ENCODE data around the gene ARHGAP26.

Gene ARHGAP26

DNA sequence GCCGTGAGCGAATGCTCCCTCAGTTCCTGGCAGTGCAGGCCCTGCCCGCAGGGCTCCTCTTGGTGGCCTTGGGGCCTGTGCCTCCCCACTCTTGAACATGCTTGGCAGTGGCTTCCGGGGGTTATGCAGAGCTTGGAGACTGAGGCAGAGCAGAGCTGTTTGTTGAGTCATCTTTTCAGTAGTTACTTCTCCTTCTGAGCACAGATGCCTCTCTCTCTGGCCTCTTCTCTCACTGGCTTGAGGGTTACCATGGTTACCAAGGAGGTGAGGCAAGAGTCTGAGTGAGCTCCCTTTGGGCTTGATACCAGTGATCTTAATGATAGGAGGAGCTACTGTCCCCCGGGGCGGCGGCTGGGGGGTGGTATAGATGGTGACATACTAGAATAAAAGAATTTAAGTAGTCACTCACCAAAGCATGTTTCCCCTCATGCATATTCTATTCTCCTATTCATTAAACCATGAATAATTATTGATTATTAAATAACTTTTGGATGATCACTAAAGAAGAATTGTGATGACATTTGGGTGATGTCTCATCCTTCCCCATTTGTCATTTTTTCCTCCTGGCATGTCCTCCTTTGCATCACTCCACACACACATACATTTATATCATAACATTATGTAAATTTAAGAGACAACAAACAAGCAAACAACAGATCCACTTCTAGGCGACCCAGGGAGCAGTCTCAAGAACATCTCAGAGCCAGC lies 111.1 kb downstream of the ARHGAP26 start:
- peak; percentile 43 for DNase-seq (ENCODE audit: low read depth, low spot score)
- TF ChIP-seq ZNF274 (IDR thresholded peaks at IDR 0.05; ENCODE audit: low read depth, low read length) (no peak), YY1 (IDR thresholded peaks at IDR 0.05; ENCODE audit: insufficient read depth, insufficient read length) (no peak), SUZ12 (IDR thresholded peaks at IDR 0.05; ENCODE audit: extremely low read depth, insufficient read depth, insufficient read length) (no peak)
- no peaks in the 10 kb centered on the region for H3K9me3 ChIP-seq (ENCODE audit: insufficient read depth, low read length)
- H3K9ac ChIP-seq (ENCODE audit: insufficient read length, low read depth) = no peak overlapping the region
- no peaks in the 10 kb centered on the region for H3K27me3 ChIP-seq (ENCODE audit: insufficient read depth, insufficient read length)
- H3K36me3 ChIP-seq (ENCODE audit: insufficient read depth, insufficient read length, low read length) = no peaks in the 10 kb centered on the region
- H3K4me3 ChIP-seq (ENCODE audit: insufficient read length, low read depth) = no peak overlapping the region
- peaks cover 5% of the 10 kb centered on the region for H3K4me1 ChIP-seq (ENCODE audit: insufficient read depth, insufficient read length)

DNA sequence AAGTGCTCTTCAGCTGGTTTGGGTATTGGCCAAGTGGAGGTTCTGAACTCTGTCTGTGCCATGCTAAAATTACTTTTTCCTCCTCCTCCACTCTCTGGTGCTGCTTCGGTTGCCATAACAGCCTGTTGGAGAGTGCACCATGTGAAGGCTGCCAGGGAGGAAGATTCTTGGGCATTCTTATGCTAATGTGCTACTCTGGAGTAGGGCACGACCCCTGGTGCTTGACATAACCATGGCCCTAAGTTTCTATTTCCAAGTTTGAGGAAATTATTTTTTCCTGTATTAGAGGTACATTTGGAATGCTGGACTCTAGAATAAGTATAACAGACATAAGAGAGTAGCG lies 111.6 kb downstream of the ARHGAP26 start:
- peak; percentile 55 for DNase-seq (ENCODE audit: low read depth, low spot score)
- H3K4me1 ChIP-seq (ENCODE audit: insufficient read depth, insufficient read length) = peaks cover 5% of the 10 kb centered on the region
- no peak overlapping the region for H3K9ac ChIP-seq (ENCODE audit: insufficient read length, low read depth)
- H3K36me3 ChIP-seq (ENCODE audit: insufficient read depth, insufficient read length, low read length) = no peaks in the 10 kb centered on the region
- no peaks in the 10 kb centered on the region for H3K9me3 ChIP-seq (ENCODE audit: insufficient read depth, low read length)
- no peaks in the 10 kb centered on the region for H3K27me3 ChIP-seq (ENCODE audit: insufficient read depth, insufficient read length)
- H3K4me3 ChIP-seq (ENCODE audit: insufficient read length, low read depth) = no peak overlapping the region
- TF ChIP-seq ZNF274 (IDR thresholded peaks at IDR 0.05; ENCODE audit: low read depth, low read length) (no peak), YY1 (IDR thresholded peaks at IDR 0.05; ENCODE audit: insufficient read depth, insufficient read length) (no peak), SUZ12 (IDR thresholded peaks at IDR 0.05; ENCODE audit: extremely low read depth, insufficient read depth, insufficient read length) (no peak)

DNA sequence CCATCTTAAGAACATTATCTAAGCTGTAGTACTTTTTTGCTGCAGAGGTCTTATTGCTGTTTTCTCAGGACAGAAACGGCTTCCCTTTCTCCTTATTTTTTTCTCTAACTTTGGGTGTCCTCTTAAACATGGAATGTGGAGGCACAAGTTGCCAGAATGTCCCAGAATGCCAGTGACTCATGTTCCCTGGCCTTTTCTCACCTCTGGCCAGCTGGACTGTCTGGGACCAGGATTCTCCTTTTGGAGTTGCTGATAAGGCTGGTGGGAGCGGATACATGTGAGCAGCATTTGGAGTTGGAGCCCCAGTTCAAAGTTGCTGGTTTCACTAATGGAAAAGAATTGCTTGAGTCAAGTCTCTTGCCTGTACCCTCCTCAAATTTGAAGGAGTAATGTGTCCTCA lies 112.8 kb downstream of the ARHGAP26 start:
- Histone ChIP-seq H3K9ac (ENCODE audit: insufficient read length, low read depth) (no peak overlapping the region), H3K36me3 (ENCODE audit: insufficient read depth, insufficient read length, low read length) (no peaks in the 10 kb centered on the region), H3K4me1 (ENCODE audit: insufficient read depth, insufficient read length) (peaks cover 5% of the 10 kb centered on the region), H3K27me3 (ENCODE audit: insufficient read depth, insufficient read length) (no peaks in the 10 kb centered on the region), H3K9me3 (ENCODE audit: insufficient read depth, low read length) (no peaks in the 10 kb centered on the region), H3K4me3 (ENCODE audit: insufficient read length, low read depth) (no peak overlapping the region)
- DNase-seq (ENCODE audit: low read depth, low spot score) = no peak
- no peak for TF ChIP-seq SUZ12 (IDR thresholded peaks at IDR 0.05; ENCODE audit: extremely low read depth, insufficient read depth, insufficient read length)

DNA sequence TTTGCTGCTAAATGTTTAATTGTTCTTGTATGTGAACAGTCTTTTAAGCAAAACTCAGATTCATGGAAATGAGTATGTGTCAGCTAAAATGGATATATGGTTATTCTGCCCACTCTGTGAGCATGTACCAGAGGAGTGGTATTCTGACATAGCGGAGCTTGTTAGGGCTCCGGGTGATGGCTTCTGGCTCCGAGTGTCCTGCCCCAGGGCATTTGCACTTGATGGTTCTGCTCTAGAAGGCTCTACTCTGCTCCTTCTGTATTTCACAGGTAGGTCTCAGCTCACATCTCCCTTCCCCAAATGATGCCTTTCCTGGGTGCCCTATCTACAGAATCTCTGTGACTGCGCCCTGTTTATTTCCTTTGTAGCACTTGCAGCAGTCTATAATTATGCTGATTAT lies 113.3 kb downstream of the ARHGAP26 start:
- Histone ChIP-seq H3K36me3 (ENCODE audit: insufficient read depth, insufficient read length, low read length) (no peaks in the 10 kb centered on the region), H3K4me1 (ENCODE audit: insufficient read depth, insufficient read length) (peaks cover 5% of the 10 kb centered on the region), H3K9me3 (ENCODE audit: insufficient read depth, low read length) (no peaks in the 10 kb centered on the region), H3K4me3 (ENCODE audit: insufficient read length, low read depth) (no peak overlapping the region), H3K27me3 (ENCODE audit: insufficient read depth, insufficient read length) (no peaks in the 10 kb centered on the region), H3K9ac (ENCODE audit: insufficient read length, low read depth) (no peak overlapping the region)
- no peak for DNase-seq (ENCODE audit: low read depth, low spot score)
- TF ChIP-seq SUZ12 (IDR thresholded peaks at IDR 0.05; ENCODE audit: extremely low read depth, insufficient read depth, insufficient read length) (no peak), YY1 (IDR thresholded peaks at IDR 0.05; ENCODE audit: insufficient read depth, insufficient read length) (no peak)

- H3K36me3 ChIP-seq (ENCODE audit: insufficient read depth, insufficient read length, low read length) = no peaks in the 10 kb centered on the region
- H3K4me3 ChIP-seq (ENCODE audit: insufficient read length, low read depth) = no peak overlapping the region
- H3K4me1 ChIP-seq (ENCODE audit: insufficient read depth, insufficient read length) = peaks cover 5% of the 10 kb centered on the region
- no peaks in the 10 kb centered on the region for H3K27me3 ChIP-seq (ENCODE audit: insufficient read depth, insufficient read length)
- no peaks in the 10 kb centered on the region for H3K9me3 ChIP-seq (ENCODE audit: insufficient read depth, low read length)
- H3K9ac ChIP-seq (ENCODE audit: insufficient read length, low read depth) = no peak overlapping the region
- no peak for DNase-seq (ENCODE audit: low read depth, low spot score)
- TF ChIP-seq YY1 (IDR thresholded peaks at IDR 0.05; ENCODE audit: insufficient read depth, insufficient read length) = no peak
- no peak for TF ChIP-seq SUZ12 (IDR thresholded peaks at IDR 0.05; ENCODE audit: extremely low read depth, insufficient read depth, insufficient read length)
- TF ChIP-seq ZNF274 (IDR thresholded peaks at IDR 0.05; ENCODE audit: low read depth, low read length) = no peak
Measured at GRCh38 chr5:142884029-142884428, 113.9 kb downstream of the ARHGAP26 start.

- Histone ChIP-seq H3K4me1 (ENCODE audit: insufficient read depth, insufficient read length) (peaks cover 3% of the 10 kb centered on the region), H3K9me3 (ENCODE audit: insufficient read depth, low read length) (no peaks in the 10 kb centered on the region), H3K9ac (ENCODE audit: insufficient read length, low read depth) (no peak overlapping the region), H3K36me3 (ENCODE audit: insufficient read depth, insufficient read length, low read length) (no peaks in the 10 kb centered on the region), H3K4me3 (ENCODE audit: insufficient read length, low read depth) (no peak overlapping the region), H3K27me3 (ENCODE audit: insufficient read depth, insufficient read length) (no peaks in the 10 kb centered on the region)
- TF ChIP-seq YY1 (IDR thresholded peaks at IDR 0.05; ENCODE audit: insufficient read depth, insufficient read length) = no peak
- no peak for TF ChIP-seq ZNF274 (IDR thresholded peaks at IDR 0.05; ENCODE audit: low read depth, low read length)
- no peak for TF ChIP-seq SUZ12 (IDR thresholded peaks at IDR 0.05; ENCODE audit: extremely low read depth, insufficient read depth, insufficient read length)
- no peak for DNase-seq (ENCODE audit: low read depth, low spot score)
Measured at GRCh38 chr5:142886211-142886610, 116.0 kb downstream of the ARHGAP26 start.

DNA sequence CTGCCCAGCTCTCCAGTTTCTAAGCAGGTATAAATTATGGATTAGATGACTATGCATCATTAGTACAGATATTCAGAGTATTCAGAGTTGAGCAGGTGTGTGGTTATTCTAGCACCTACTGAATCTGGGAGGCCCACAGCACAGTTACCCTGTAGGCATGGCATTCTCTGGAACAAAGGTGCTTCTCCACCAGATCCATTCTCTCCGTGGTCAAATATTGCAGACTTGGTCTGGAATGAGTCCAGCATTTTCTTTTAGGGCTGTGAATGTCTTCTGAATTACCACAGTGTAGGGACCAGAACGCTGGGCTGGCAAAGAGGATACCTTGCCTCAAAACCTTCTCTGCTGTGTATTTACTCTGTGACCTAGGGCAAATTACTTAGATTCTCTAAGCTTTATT lies 116.8 kb downstream of the ARHGAP26 start:
- H3K9ac ChIP-seq (ENCODE audit: insufficient read length, low read depth) = no peak overlapping the region
- no peaks in the 10 kb centered on the region for H3K4me1 ChIP-seq (ENCODE audit: insufficient read depth, insufficient read length)
- no peaks in the 10 kb centered on the region for H3K9me3 ChIP-seq (ENCODE audit: insufficient read depth, low read length)
- no peaks in the 10 kb centered on the region for H3K36me3 ChIP-seq (ENCODE audit: insufficient read depth, insufficient read length, low read length)
- no peak for TF ChIP-seq SUZ12 (IDR thresholded peaks at IDR 0.05; ENCODE audit: extremely low read depth, insufficient read depth, insufficient read length)
- TF ChIP-seq YY1 (IDR thresholded peaks at IDR 0.05; ENCODE audit: insufficient read depth, insufficient read length) = no peak
- TF ChIP-seq ZNF274 (IDR thresholded peaks at IDR 0.05; ENCODE audit: low read depth, low read length) = no peak
- H3K4me3 ChIP-seq (ENCODE audit: insufficient read length, low read depth) = no peak overlapping the region
- DNase-seq (ENCODE audit: low read depth, low spot score) = no peak
- no peaks in the 10 kb centered on the region for H3K27me3 ChIP-seq (ENCODE audit: insufficient read depth, insufficient read length)

Measured in NT2/D1 (cell line).